ENCODE data around the gene SDF2L1.
"Not testable (repeated sequence)": the region's sequence is repeated elsewhere in the genome, so short reads cannot be mapped to it uniquely, and the experiment has no call there.

Gene SDF2L1

DNA sequence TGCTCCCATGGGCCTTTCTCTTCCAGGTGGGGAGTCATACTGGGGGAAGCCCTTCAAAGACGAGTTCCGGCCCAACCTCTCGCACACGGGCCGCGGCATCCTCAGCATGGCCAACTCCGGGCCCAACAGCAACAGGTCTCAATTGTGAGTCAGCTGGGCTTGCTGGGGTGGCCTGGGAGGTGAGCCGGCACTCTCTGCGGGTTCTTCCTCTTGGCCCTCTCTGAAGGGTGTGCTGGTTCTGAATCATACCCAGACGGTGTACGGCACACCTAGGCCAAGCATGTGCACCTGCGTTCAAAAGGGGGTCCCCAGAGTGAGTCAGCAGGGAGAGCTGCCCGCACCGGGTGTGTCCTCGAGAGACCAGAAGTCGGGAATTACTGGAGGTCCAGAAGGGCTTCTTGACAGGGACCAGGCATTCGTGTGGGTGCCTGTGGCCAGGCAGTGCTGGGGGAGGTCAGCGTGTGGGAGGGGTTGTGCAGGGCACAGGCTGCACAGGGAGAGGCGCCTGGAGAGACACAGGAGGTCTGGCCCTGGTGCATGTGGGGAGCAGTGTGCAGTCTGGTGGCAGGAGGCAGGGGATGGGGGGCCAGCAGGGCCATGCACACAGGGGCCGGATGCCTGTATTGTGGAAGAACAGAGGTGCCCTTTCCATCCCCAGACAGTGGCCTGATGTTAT is 46.7 kb downstream of the SDF2L1 start:
- no peak for DNase-seq

DNA sequence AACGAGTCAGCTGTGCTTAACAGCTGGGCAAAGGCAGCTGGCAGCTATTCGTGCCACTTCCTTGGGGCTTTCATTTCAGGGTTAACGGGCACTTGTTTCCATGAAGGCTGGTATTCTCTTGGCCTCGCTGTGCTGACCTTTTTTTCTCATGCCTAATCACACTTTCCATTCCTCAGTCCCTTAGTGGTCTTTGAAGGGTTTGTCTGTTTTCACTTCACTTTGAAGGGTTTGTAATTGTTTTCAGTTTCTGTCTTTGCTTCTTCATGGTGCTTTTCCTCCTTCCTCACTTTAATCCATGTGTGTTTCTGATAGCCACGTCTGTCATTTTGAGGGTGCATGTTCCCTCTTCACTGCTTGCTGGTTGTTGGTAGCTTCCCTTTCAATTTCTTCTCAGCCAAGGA is 48.3 kb downstream of the SDF2L1 start:
- no peak for DNase-seq

- no peak for DNase-seq
These were observed 49.7 kb downstream of the SDF2L1 start for GRCh38 chr22:21691816-21692215.

DNA sequence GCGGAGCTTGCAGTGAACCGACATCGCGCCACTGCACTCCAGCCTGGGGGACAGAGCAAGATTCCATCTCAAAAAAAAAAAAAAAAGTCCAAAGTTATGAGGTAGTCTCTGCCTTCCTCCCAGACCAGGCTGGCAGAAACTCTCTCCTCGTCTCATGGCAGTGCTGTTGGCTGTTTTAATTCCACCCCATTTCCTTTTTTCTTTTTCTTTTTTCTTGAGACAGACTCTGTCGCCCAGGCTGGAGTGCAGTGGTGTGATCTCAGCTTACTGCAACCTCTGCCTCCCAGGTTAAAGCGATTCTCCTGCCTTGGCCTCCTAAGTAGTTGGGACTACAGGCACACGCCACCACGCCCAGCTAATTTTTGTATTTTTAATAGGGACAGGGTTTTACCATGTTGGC is 50.8 kb downstream of the SDF2L1 start:
- not testable (repeated sequence) for DNase-seq

- no peak for DNase-seq
These were observed 51.4 kb downstream of the SDF2L1 start for GRCh38 chr22:21693333-21693998.
